ENCODE results near the gene KIRREL3. TPM values are rescaled to one million over a fixed set of nuclear protein-coding genes. Genes with fewer than 3 reads are reported as not detected.

Gene KIRREL3
- polyA plus RNA-seq, 4 donors = 1.5 to 2.1 (median 2.0) TPM

- DNase-seq (ENCODE audit: low read depth in 4 of 4, low spot score in 2 of 4) = no peak
Observed at GRCh38 chr11:126437731-126438130, 562.8 kb downstream of the KIRREL3 start.

DNA sequence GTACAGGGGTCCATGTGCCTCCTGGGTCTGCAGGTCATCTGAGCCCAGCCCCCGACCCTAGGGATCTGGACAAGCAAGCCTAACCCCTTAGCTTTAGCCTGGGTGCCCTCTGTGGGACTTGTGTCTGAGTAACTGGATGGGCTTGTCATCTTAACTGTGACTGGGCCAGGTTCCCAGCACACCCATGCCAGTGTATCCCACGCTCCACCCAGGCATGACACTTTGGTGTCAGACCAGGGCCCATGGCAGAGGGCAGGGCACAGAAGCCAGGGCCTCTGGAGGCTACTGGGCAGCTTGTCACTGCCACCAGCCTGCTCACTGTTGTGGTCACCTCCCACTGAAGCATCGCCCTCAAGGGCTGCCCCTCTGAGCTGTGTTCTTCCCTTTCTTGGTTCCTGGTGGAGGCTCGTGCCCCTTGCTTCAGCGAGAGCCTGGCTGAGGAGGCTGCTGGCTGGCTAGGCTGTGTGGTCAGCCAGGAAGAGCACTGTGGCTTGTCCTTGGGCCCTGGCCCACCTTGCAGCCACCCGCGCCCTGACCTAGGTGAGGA lies 564.3 kb downstream of the KIRREL3 start:
- no peak for DNase-seq (ENCODE audit: low read depth in 4 of 4, low spot score in 2 of 4)

- DNase-seq (ENCODE audit: low read depth in 4 of 4, low spot score in 2 of 4) = no peak
Observed at GRCh38 chr11:126434950-126435335, 565.6 kb downstream of the KIRREL3 start.

GRCh38 chr11:126433989-126434949 lies 566.3 kb downstream of the KIRREL3 start:
- DNase-seq (ENCODE audit: low read depth in 4 of 4, low spot score in 2 of 4) = no peak

- no peak for DNase-seq (ENCODE audit: low read depth in 4 of 4, low spot score in 2 of 4)
Observed at GRCh38 chr11:126433244-126433846, 567.2 kb downstream of the KIRREL3 start.

DNA sequence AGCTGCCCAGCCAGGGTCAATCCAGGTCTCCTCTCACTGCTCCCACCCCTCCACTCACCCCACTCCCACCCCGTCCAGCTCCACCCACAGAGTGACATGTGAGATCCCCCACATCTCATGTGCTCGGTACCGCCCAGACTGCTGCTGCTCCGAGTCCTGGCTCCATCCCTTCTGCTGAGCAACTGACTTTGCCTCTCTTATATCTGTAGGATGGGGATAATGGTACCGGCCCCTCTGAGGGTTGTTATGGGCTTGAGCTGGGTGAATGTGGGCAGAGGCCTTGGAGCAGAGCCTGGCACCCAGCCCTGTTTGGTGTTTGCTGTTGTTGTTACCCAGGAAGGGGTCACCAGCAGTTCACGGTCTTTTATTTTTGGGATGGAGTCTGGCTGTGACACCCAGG lies 568.0 kb downstream of the KIRREL3 start:
- no peak for DNase-seq (ENCODE audit: low read depth in 4 of 4, low spot score in 2 of 4)

GRCh38 chr11:126432065-126432461 lies 568.5 kb downstream of the KIRREL3 start:
- no peak for DNase-seq (ENCODE audit: low read depth in 4 of 4, low spot score in 2 of 4)

DNA sequence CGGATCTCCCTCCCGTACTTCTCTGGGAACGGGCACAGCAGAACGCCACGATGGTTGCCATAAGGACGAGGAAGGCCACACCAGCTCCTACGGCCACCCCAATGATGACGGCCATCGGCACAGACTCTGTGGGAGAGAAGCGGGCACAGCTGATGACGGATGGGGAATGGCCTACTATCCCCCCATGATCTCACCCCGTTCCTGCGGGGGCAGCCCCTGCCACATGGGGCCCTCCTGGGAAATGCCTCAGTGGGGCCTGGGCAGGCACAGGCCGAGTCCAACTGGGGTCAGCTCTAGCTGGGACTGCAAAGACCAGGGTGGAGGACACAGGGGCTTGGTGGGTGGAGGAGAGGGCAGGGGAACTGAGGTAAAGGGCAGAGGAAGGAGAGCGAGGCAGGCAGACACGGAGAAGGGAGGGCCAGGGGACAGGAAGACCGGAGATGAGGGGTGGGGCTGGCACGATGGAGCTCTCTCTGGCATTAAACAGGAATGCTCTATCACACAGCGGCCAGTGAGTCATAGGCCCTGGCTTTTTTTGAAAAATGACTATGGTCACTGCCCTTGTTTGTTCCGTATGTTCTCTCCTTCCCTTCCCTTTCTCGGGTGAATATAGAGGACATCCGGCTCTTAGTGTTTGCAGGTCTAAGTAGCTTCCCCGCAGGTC lies 569.0 kb downstream of the KIRREL3 start:
- DNase-seq (ENCODE audit: low read depth in 4 of 4, low spot score in 2 of 4) = no peak

- no peak for DNase-seq (ENCODE audit: low read depth in 4 of 4, low spot score in 2 of 4)
Observed at GRCh38 chr11:126430581-126431335, 569.8 kb downstream of the KIRREL3 start.

DNA sequence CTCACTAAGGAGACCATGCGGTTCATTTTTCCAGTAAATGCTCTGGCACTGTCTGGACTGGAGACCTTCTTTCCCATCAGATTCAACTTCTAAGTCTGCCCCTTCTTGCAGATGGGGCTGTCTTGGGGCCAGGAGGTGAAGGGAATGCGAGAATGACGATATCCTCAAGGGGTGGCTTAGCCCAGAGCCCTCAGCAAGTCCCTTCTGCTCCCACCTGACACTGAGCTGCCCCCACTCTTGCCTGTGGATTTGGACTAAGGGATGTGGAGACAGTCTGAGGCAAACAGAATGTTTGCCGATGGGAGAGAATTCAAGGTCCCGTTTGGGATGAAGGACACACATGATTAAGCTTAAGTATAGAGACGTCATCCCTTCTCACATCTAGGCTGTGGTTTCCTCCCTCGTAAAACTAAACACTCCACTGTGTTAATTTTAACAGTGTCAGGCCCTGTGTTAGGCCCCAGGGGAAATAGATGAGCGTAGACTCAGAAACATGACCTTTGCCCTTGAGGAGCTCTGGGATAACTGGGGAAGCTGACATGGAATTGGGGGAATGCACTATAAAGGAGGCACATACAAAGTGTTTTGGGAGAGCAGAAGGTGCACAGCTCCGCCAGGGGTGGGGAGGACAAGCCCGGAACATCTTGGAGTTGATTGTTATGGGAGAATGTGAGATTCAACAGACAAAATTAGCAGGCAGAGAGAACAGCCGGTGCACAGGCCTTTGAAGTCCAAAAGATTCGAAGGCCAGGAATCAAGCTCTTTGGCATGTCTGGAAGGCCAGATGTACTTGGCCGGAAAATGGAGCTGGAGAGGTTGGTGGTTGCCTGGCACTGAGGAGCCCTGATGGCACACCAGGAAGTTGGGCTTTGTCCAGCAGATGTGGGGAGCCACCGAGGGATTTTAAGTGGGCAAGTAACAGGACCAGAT lies 573.5 kb downstream of the KIRREL3 start:
- DNase-seq (ENCODE audit: low read depth in 4 of 4, low spot score in 2 of 4) = no peak

DNA sequence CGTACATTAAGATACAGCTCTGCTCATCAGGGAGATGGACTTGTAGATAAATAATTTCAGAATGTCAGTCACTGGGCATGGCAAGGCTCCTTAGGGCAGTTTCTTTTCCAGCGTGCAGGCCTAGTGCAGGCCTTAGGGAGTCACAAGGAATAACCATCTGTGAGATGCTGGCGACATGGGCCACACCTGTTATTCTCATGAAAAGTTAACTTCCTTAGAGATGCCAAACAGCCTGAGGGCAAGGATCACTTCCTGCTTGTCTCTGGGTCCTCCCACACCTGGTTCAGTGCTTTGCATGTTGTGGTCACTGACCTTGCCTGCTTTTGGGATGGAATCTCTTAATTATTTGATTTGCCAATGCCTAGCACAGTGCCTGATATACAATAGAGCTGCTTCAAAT lies 574.5 kb downstream of the KIRREL3 start:
- DNase-seq (ENCODE audit: low read depth in 4 of 4, low spot score in 2 of 4) = no peak

DNA sequence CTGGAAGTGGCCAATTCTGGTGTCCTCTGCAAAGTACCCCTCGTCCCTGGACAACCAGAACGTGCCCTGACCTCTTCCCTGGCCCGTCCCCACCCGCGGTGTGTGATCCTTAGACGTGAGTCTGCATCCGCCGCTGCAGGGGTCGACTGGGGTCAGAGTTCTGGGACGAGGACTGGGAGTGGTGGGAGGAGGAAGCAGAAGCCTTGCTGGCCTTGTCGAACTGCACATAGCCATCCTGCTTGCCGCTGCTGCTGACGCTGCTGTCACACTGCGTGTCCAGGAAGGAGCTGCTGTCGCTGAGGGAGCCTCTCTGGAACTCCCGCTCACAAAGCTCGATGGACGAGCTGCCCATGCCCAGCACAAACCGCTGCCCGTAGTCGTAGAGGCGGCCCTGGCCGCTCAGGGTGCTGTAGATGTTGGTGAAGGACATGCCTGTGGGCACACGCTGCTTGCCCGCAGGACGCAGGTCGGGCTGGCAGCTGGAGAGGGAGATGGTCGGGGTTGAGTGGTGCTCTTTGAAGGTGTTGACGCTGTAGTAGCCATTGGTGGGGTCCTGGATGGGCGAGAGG lies 576.0 kb downstream of the KIRREL3 start:
- no peak for DNase-seq (ENCODE audit: low read depth in 4 of 4, low spot score in 2 of 4)

GRCh38 chr11:126423743-126424142 lies 576.8 kb downstream of the KIRREL3 start:
- DNase-seq (ENCODE audit: low read depth in 4 of 4, low spot score in 2 of 4) = no peak

GRCh38 chr11:126423154-126423553 lies 577.4 kb downstream of the KIRREL3 start:
- no peak for DNase-seq (ENCODE audit: low read depth in 4 of 4, low spot score in 2 of 4)

- no peak for DNase-seq (ENCODE audit: low read depth in 4 of 4, low spot score in 2 of 4)
Observed at GRCh38 chr11:126422446-126422845, 578.1 kb downstream of the KIRREL3 start.

DNA sequence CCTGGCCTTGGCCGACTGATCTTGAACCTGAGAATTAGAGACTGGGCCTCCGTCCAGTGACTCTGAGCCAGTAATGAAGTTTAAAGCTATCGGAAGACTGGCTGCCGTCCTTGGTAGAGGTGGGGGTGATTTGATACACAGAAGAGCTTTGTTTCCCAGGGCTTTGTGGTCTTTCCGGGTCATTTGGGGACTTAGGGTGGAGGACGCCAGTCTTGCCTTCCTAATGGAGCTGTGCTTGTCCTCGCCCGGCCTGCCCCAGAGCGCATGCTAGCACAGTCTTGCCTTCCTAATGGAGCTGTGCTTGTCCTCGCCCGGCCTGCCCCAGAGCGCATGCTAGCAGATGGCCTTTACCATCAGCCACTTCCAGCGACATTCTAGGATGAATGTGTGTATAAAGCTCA lies 579.3 kb downstream of the KIRREL3 start:
- DNase-seq (ENCODE audit: low read depth in 4 of 4, low spot score in 2 of 4) = no peak

DNA sequence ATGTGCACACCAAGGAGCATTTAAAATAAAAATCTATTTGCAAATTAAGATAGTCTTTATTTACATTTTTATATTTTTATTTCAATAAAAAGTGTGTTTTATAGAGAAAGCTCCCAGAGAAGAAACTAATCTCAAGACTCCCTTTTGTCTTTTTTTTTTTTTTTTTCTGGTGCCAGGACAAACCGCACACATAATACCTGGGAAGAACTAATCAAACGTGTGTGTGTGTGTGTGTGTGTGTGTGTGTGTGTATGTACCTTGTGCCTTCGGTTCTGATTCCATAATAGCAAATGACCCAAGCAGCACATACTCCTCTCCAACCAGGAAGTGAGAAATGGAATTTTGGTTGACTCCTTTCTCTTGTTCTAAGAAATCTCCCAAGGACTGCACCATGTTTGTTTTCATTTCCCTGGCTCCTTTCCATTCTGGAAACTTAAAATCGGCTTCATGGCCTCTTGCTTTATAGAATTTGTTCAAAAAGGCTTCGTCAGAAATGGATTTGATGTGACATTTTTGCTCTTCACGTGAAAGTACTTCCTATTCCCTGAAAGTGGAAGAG lies 579.8 kb downstream of the KIRREL3 start:
- no peak for DNase-seq (ENCODE audit: low read depth in 4 of 4, low spot score in 2 of 4)

DNA sequence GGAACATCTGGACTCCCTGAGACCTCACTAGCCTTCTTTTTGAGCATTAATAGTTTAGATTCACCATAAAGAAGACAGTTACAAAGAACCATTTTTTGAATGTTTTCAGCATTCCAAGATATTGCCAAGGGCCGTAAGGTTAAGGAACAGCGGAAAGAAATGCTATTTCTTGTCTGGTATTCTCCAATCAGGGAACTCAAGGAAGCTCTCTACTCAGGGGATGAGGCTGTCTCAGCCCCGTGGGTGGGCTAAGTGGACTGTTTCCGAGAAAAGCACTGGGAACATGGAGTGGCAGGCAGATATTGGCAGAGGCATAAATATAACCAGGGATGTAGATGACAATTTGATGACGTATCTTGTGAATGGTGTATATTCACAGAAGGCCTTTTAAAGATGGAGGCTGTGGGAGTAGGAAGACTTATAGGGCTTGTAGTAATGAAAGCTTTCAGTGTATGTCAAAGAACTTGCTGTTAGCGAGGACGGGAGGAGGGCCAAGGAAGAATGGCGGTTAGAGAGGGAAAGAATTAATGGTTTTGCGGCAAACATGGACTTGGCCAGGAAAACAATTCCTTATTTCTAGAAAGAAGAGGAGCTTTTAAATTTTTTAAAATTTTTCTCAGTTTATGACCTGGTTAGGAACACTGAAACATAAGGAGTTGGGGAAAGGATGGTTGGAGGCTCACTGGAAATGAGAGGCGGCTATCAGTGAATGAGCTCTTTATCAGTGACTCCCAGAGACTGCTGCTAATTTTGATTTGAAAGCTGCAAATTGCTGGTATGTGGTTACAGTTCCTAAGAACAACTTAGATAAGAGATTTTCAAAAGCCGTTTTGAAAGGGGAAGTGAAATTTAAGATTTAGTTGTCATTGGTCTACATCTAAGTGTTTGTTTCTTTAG lies 580.5 kb downstream of the KIRREL3 start:
- no peak for DNase-seq (ENCODE audit: low read depth in 4 of 4, low spot score in 2 of 4)
